ENCODE results near the gene ZNF747. TPM values are rescaled to one million over a fixed set of nuclear protein-coding genes. Genes with fewer than 3 reads are reported as not detected.

ZNF747 gene
- total and polyA plus RNA-seq, 3 experiments from 2014 or later = 8.4 to 17.0 (median 13.5) TPM

DNA sequence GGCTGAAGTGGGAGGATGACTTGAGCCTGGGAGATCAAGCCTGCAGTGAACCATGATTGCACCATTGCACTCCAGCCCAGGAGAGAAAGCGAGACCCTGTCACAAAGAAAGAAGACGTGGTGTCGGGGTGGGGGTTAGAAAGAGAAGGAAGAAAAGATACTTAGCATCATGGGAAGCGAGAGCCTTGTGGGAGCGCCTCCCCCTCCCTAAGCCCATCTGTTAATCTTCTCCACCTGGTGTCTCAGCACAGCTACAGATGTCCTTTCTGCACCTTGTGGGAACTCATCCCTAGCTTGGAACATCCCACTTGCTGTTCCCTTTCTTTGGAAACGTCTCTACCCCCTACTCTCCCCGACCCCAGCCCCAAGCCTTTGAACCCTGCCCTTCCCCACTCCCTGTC, 30.9 kb upstream of the ZNF747 start:
- peaks cover 30% of the 10 kb centered on the region for H3K4me1 ChIP-seq (ENCODE audit: insufficient read depth, low read length)
- H3K27ac ChIP-seq (ENCODE audit: low read depth, low read length) = no peak overlapping the region
- no peaks in the 10 kb centered on the region for H3K27me3 Mint-ChIP-seq
- H3K27me3 ChIP-seq (ENCODE audit: insufficient read depth, low read length, poor library complexity, severe bottlenecking) = no peaks in the 10 kb centered on the region
- ChIA-PET POLR2A (interaction anchor here (1.3 kb wide), 1 partner anchor 13 kb away, joined by 6 read pairs; no protein-coding TSS in a partner anchor), CTCF (interaction anchor here (1.0 to 1.8 kb wide), 6 partner anchors 8 to 135 kb away, joined by 3 to 7 read pairs (median 4); partner anchors contain the start of genes DCTPP1 and ZNF747)
- H3K36me3 Mint-ChIP-seq = peaks cover 0 to 4% (median 2%) of the 10 kb centered on the region in 3 donors
- peaks cover 15 to 40% (median 25%) of the 10 kb centered on the region in 3 donors for H3K4me1 Mint-ChIP-seq
- no peak for DNase-seq
- no peak overlapping the region for H3K4me3 ChIP-seq (ENCODE audit: low read length)
- H3K4me3 Mint-ChIP-seq = peak overlapping the region in 2 of 7 donors; percentile 30 to 65
- no peaks in the 10 kb centered on the region for H3K9me3 ChIP-seq (ENCODE audit: low read length)
- H3K27ac Mint-ChIP-seq = peak overlapping the region in 3 of 8 donors; percentile 22 to 93 (median 82)
- no peaks in the 10 kb centered on the region for H3K9me3 Mint-ChIP-seq
- no peaks in the 10 kb centered on the region for H3K36me3 ChIP-seq (ENCODE audit: insufficient read depth, low read length)

DNA sequence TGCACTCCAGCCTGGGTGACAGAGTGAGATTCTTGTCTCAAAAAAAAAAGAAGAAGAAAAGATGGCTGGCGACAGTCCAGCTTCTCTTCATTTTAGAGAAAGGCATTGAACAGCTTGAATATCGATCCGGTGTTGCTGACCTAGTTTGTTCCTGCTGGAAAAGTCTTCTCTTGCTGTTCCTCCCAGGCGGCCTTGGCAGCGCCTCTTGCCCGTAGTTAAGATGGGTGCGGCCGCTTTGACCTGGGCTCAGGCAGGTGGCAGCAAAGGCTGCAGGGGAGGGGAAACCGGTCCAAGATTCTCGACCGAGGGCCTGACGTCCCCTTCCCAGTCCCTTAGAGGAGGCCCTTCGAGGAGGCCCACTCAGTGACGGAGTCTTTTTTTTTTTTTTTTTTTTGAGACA, 27.4 kb upstream of the ZNF747 start:
- H3K27me3 ChIP-seq (ENCODE audit: insufficient read depth, low read length, poor library complexity, severe bottlenecking) = no peaks in the 10 kb centered on the region
- no peak for DNase-seq
- Mint-ChIP-seq H3K27me3 (peaks cover 0 to 2% of the 10 kb centered on the region in 2 donors), H3K27ac (peak overlapping the region in 2 of 8 donors; percentile 79 to 87), H3K9me3 (no peaks in the 10 kb centered on the region), H3K36me3 (peaks cover 0 to 6% (median 0%) of the 10 kb centered on the region in 3 donors), H3K4me3 (peak overlapping the region in 6 of 7 donors; percentile 80 to 86 (median 82)), H3K4me1 (peaks cover 17 to 37% (median 20%) of the 10 kb centered on the region in 3 donors)
- H3K4me3 ChIP-seq (ENCODE audit: low read length) = no peak overlapping the region
- peaks cover 9% of the 10 kb centered on the region for H3K4me1 ChIP-seq (ENCODE audit: insufficient read depth, low read length)
- ChIA-PET CTCF (interaction anchor here (1.0 to 1.6 kb wide), 3 partner anchors 26 to 132 kb away, joined by 3 to 5 read pairs (median 4); partner anchors contain the start of gene DCTPP1), POLR2A (interaction anchor here (0.7 to 2.3 kb wide), 3 partner anchors 9 to 97 kb away, joined by 3 to 15 read pairs (median 8); partner anchors contain the start of gene ZNF688)
- no peaks in the 10 kb centered on the region for H3K36me3 ChIP-seq (ENCODE audit: insufficient read depth, low read length)
- H3K9me3 ChIP-seq (ENCODE audit: low read length) = no peaks in the 10 kb centered on the region
- no peak overlapping the region for H3K27ac ChIP-seq (ENCODE audit: low read depth, low read length)

DNA sequence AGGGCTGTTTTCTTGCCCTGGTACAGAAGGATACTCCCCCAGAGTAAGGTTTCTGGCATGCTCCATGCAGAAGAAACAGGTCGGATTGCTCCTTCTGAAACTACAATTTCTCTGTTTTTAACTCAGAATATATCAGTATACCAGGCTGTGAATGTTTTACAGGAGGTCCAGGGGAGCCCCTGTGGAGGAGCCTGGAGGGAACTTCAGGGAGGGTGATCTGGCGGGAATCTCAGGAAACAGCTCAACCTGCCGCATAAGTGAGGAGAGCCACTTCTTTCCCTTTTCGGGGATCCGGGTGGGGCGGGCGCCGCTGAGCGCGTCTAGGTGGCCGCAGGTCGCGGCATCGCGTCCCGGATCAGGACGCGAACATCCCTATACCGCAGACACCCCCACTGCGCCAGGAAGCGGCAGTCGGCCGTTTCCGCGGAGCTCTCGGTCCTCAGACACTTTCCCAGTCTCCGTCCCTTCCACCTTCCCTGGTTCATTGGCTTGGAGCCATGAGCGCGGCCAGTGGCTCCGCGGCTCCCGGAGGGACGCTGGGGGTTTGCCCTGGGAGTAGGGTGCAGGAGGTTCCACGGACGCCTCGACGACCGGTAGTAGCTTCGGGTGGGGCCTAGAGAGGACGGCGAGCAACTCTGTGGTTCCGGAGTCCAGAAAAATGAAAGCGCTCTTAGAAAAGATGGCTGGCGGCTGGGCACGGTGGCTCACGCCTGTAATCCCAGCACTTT, 26.6 kb upstream of the ZNF747 start:
- peak overlapping the region; percentile 73 to 87 (median 81) for H3K27ac Mint-ChIP-seq
- H3K4me1 ChIP-seq (ENCODE audit: insufficient read depth, low read length) = peaks cover 13% of the 10 kb centered on the region
- H3K9me3 ChIP-seq (ENCODE audit: low read length) = no peaks in the 10 kb centered on the region
- H3K4me3 Mint-ChIP-seq = peak overlapping the region; percentile 80 to 89 (median 83)
- ChIA-PET CTCF (interaction anchor here (1.0 to 1.6 kb wide), 3 partner anchors 26 to 131 kb away, joined by 3 to 5 read pairs (median 4); partner anchors contain the start of gene DCTPP1), POLR2A (interaction anchor here (0.7 to 2.3 kb wide), 3 partner anchors 10 to 71 kb away, joined by 3 to 15 read pairs (median 4); partner anchors contain the start of genes ZNF688 and ZNF747)
- H3K9me3 Mint-ChIP-seq = no peaks in the 10 kb centered on the region
- peaks cover under 1% of the 10 kb centered on the region for H3K36me3 ChIP-seq (ENCODE audit: insufficient read depth, low read length)
- peak in 1 of 5 donors; percentile 7 for DNase-seq
- H3K27ac ChIP-seq (ENCODE audit: low read depth, low read length) = no peak overlapping the region
- no peaks in the 10 kb centered on the region for H3K27me3 ChIP-seq (ENCODE audit: insufficient read depth, low read length, poor library complexity, severe bottlenecking)
- peaks cover 0 to 9% (median 0%) of the 10 kb centered on the region in 3 donors for H3K36me3 Mint-ChIP-seq
- H3K4me1 Mint-ChIP-seq = peaks cover 20 to 38% (median 23%) of the 10 kb centered on the region in 3 donors
- H3K4me3 ChIP-seq (ENCODE audit: low read length) = no peak overlapping the region
- H3K27me3 Mint-ChIP-seq = peaks cover 0 to 2% of the 10 kb centered on the region in 2 donors

DNA sequence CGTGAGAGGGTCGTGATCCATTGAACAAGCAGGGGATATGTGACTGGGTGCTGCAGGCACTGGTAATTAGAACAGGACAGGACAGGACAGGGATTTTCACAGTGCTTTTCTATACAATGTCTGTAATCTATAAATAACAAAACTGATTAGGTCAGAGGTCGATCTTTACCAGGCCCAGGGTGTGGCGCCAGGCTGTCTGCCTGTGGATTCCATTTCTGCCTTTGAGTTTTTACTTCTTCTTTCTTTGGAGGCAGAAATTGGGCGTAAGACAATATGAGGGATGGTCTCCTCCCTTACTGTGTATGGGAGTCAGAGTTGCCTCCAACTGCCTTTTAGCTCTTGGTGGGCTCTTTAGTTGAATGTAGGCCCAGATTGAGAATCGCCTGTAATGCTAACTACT, 25.0 kb upstream of the ZNF747 start:
- no peaks in the 10 kb centered on the region for H3K27me3 ChIP-seq (ENCODE audit: insufficient read depth, low read length, poor library complexity, severe bottlenecking)
- DNase-seq = no peak
- peaks cover 4% of the 10 kb centered on the region for H3K36me3 ChIP-seq (ENCODE audit: insufficient read depth, low read length)
- ChIA-PET CTCF (interaction anchor here (1.2 to 3.2 kb wide), 3 partner anchors 25 to 43 kb away, joined by 3 to 69 read pairs (median 6); partner anchors contain the start of gene ZNF747), POLR2A (no interaction called here)
- H3K27ac Mint-ChIP-seq = peak overlapping the region in 4 of 8 donors; percentile 43 to 87 (median 68)
- peak overlapping the region in 6 of 7 donors; percentile 53 to 90 (median 76) for H3K4me3 Mint-ChIP-seq
- peaks cover 0 to 2% of the 10 kb centered on the region in 2 donors for H3K27me3 Mint-ChIP-seq
- no peak overlapping the region for H3K4me3 ChIP-seq (ENCODE audit: low read length)
- H3K36me3 Mint-ChIP-seq = peaks cover 0 to 22% (median 0%) of the 10 kb centered on the region in 3 donors
- H3K9me3 Mint-ChIP-seq = no peaks in the 10 kb centered on the region
- no peaks in the 10 kb centered on the region for H3K9me3 ChIP-seq (ENCODE audit: low read length)
- peaks cover 17% of the 10 kb centered on the region for H3K4me1 ChIP-seq (ENCODE audit: insufficient read depth, low read length)
- H3K4me1 Mint-ChIP-seq = peaks cover 24 to 49% (median 26%) of the 10 kb centered on the region in 3 donors
- H3K27ac ChIP-seq (ENCODE audit: low read depth, low read length) = no peak overlapping the region

DNA sequence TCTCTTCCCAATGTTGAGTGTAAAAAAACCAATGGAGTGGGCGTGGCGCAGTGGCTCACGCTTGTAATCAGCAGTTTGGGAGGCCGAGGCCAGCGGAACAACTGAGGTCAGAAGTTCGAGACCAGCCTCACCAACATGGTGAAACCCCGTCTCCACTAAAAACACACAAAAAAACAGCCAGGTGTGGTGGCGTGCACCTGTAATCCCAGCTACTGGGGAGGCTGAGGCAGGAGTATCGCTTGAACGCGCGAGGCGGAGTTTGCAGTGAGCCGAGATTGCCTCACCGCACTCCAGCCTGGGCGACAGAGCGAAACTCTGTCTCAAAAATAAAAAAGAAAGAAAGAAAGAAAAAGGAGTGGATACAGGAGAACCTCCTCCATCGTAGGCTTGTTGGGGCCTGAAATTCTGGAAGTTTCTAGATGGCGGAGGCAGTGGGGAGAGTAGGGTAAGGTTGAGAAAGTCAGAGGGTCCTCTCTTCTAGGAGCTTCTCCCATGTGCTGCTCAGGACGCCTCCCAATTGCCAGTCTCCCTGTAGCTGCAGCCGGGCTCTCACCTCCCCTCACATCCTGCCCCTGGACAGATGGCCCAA, 24.2 kb upstream of the ZNF747 start:
- H3K9me3 ChIP-seq (ENCODE audit: low read length) = no peaks in the 10 kb centered on the region
- peaks cover 9% of the 10 kb centered on the region for H3K36me3 ChIP-seq (ENCODE audit: insufficient read depth, low read length)
- no peak for DNase-seq
- no peaks in the 10 kb centered on the region for H3K27me3 ChIP-seq (ENCODE audit: insufficient read depth, low read length, poor library complexity, severe bottlenecking)
- H3K27ac ChIP-seq (ENCODE audit: low read depth, low read length) = peak overlapping the region; percentile 93
- H3K36me3 Mint-ChIP-seq = peaks cover 0 to 30% (median 2%) of the 10 kb centered on the region in 3 donors
- peaks cover 31 to 56% (median 33%) of the 10 kb centered on the region in 3 donors for H3K4me1 Mint-ChIP-seq
- ChIA-PET POLR2A (interaction anchor here (0.5 to 6.7 kb wide), 13 partner anchors 9 to 180 kb away, joined by 3 to 71 read pairs (median 5); partner anchors contain the start of genes DCTPP1, FBRS, PRR14 and SEPHS2), CTCF (interaction anchor here (0.6 to 3.2 kb wide), 20 partner anchors 8 to 149 kb away, joined by 3 to 69 read pairs (median 4); partner anchors contain the start of genes DCTPP1, FBRS, ZNF688 and ZNF747)
- no peaks in the 10 kb centered on the region for H3K9me3 Mint-ChIP-seq
- H3K27ac Mint-ChIP-seq = peak overlapping the region; percentile 82 to 97 (median 92)
- H3K4me1 ChIP-seq (ENCODE audit: insufficient read depth, low read length) = peaks cover 20% of the 10 kb centered on the region
- H3K27me3 Mint-ChIP-seq = peaks cover 0 to 2% of the 10 kb centered on the region in 2 donors
- H3K4me3 Mint-ChIP-seq = peak overlapping the region; percentile 85 to 95 (median 89)
- peak overlapping the region; percentile 90 for H3K4me3 ChIP-seq (ENCODE audit: low read length)

DNA sequence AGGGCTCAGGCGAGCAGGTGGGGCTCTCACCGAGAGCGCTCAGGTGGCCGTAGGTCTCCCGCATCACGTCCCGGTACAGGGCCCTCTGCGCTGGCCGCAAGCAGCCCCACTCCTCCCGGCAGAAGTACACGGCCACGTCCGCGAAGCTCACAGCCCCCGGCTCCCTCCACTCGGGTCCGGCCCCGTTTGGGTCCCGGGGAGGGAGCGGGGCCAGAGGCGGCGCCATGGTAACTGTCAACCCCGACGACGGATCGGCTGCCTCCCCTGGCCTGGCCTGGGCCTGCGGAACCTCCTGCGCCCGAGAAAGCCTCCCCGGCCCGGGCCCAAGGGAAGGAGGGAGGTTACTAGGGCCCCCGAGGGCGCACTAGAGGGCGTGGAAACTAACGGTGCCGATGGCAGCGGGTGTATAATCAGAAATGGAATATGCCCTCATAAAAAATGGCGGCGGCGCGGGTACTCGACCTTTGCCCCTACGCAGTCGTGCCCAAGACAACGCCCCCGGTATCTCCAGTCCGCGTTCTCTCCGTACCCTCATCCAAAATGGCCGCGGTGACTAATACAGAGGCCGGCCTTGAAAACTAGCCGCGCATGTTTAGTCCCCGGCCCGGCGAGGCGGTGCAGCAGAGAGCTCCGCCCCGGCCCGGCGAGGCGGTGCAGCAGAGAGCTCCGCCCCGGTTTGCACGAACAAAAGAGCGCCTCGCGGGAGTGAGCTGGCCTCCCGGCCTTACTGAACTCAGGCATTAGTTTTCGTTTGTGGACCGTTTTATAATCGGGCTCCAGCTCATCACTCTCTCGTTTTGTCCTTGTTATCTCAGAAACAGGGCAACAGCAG, 23.5 kb upstream of the ZNF747 start, which contains the start of gene ZNF764:
ZNF764 (minus strand) TSS at position 418 of the 832 bp plus-strand sequence; CDS start at position 226, 192 bp downstream.
- peak within 1 kb of the TSS; percentile 93 for H3K27ac ChIP-seq (ENCODE audit: low read depth, low read length)
- ChIA-PET POLR2A (interaction anchor here (0.5 to 6.7 kb wide), 19 partner anchors 10 to 179 kb away, joined by 3 to 71 read pairs (median 4); partner anchors contain the start of genes DCTPP1, FBRS, PRR14 and SEPHS2), CTCF (interaction anchor here (0.6 to 3.2 kb wide), 21 partner anchors 9 to 149 kb away, joined by 3 to 69 read pairs (median 4); partner anchors contain the start of genes DCTPP1, FBRS, ZNF688 and ZNF747)
- Mint-ChIP-seq H3K4me1 (peaks cover 38 to 63% (median 40%) of the 10 kb centered on the region in 3 donors), H3K36me3 (peaks cover 0 to 37% (median 2%) of the 10 kb centered on the region in 3 donors), H3K27ac (peak within 1 kb of the TSS; percentile 87 to 97 (median 92)), H3K4me3 (peak within 1 kb of the TSS; percentile 85 to 95 (median 89)), H3K27me3 (peaks cover 0 to 2% of the 10 kb centered on the region in 2 donors), H3K9me3 (no peaks in the 10 kb centered on the region)
- no peaks in the 10 kb centered on the region for H3K9me3 ChIP-seq (ENCODE audit: low read length)
- H3K36me3 ChIP-seq (ENCODE audit: insufficient read depth, low read length) = peaks cover 15% of the 10 kb centered on the region
- no peaks in the 10 kb centered on the region for H3K27me3 ChIP-seq (ENCODE audit: insufficient read depth, low read length, poor library complexity, severe bottlenecking)
- peaks cover 27% of the 10 kb centered on the region for H3K4me1 ChIP-seq (ENCODE audit: insufficient read depth, low read length)
- peak; percentile 92 to 98 (median 95) for DNase-seq
- peak within 1 kb of the TSS; percentile 90 for H3K4me3 ChIP-seq (ENCODE audit: low read length)

DNA sequence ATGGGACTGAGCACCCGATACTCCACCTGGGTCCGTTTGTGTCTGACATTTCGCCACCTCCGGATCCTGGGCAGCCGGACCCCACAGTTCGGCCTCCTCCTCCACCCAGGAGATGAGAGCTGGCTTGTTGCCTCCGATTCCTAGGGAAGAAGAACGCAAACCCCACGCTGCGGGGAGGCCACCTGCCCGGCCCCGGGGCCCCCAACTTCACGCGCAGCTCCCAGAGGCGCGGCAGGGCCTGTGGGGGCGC, 23.0 kb upstream of the ZNF747 start:
- CTCF ChIA-PET = interaction anchor here (0.8 to 3.2 kb wide), 13 partner anchors 8 to 128 kb away, joined by 3 to 69 read pairs (median 7); partner anchors contain the start of genes DCTPP1, ZNF688 and ZNF747
- no peaks in the 10 kb centered on the region for H3K9me3 Mint-ChIP-seq
- POLR2A ChIA-PET = interaction anchor here (0.6 to 6.7 kb wide), 11 partner anchors 12 to 140 kb away, joined by 3 to 71 read pairs (median 5); partner anchors contain the start of genes ZNF688 and ZNF747

More for the DNA sequence above, 23.0 kb upstream of the ZNF747 start:
- Histone ChIP-seq H3K9me3 (ENCODE audit: low read length) (no peaks in the 10 kb centered on the region), H3K36me3 (ENCODE audit: insufficient read depth, low read length) (peaks cover 15% of the 10 kb centered on the region), H3K27ac (ENCODE audit: low read depth, low read length) (peak overlapping the region; percentile 93), H3K4me1 (ENCODE audit: insufficient read depth, low read length) (peaks cover 33% of the 10 kb centered on the region), H3K27me3 (ENCODE audit: insufficient read depth, low read length, poor library complexity, severe bottlenecking) (no peaks in the 10 kb centered on the region), H3K4me3 (ENCODE audit: low read length) (peak overlapping the region; percentile 90)
- Mint-ChIP-seq H3K27me3 (peaks cover 0 to 2% of the 10 kb centered on the region in 2 donors), H3K36me3 (peaks cover 0 to 38% (median 2%) of the 10 kb centered on the region in 3 donors), H3K27ac (peak overlapping the region; percentile 87 to 97 (median 92)), H3K4me3 (peak overlapping the region; percentile 85 to 95 (median 89)), H3K4me1 (peaks cover 44 to 68% (median 45%) of the 10 kb centered on the region in 3 donors)
- DNase-seq = no peak

Measured in CD8-positive, alpha-beta memory T cell (primary cell).